Skeletal muscle satellite cell (primary cell): ENCODE data around the gene CDC42EP1.

Experiments used
- H3K27me3 ChIP-seq: 2 replicates; pipeline ENCODE4 v1.7.0; 2013; ENCODE audit warnings: low read length; ENCODE audit not compliant: control insufficient read depth, insufficient read depth
- H3K36me3 ChIP-seq: 2 replicates; pipeline ENCODE4 v1.7.0; 2013; ENCODE audit warnings: mild to moderate bottlenecking, control low read depth, low read length; ENCODE audit not compliant: insufficient read depth
- H3K4me1 ChIP-seq: 2 replicates; pipeline ENCODE4 v1.7.0; 2013; ENCODE audit warnings: low read length; ENCODE audit not compliant: control insufficient read depth, insufficient read depth
- H3K4me2 ChIP-seq: 2 replicates; pipeline ENCODE4 v1.7.0; 2013; ENCODE audit warnings: mild to moderate bottlenecking, low read length
- H3K4me3 ChIP-seq: 2 replicates; pipeline ENCODE4 v1.7.0; 2013; ENCODE audit warnings: low read length
- H3K9ac ChIP-seq: 2 replicates; pipeline ENCODE4 v1.7.0; 2013; ENCODE audit warnings: mild to moderate bottlenecking, low read depth, low read length, moderate library complexity
- H3K9me3 ChIP-seq: replicated peaks from 2 replicates; pipeline ENCODE4 v1.7.0; 2013; ENCODE audit warnings: mild to moderate bottlenecking, control low read depth, low read length

The CDC42EP1 gene

GRCh38 chr22:37553725-37554124, 6.6 kb upstream of the CDC42EP1 start:
- no peaks in the 10 kb centered on the region for H3K36me3 ChIP-seq
- no peak overlapping the region for H3K9ac ChIP-seq
- H3K9me3 ChIP-seq, result no peaks in the 10 kb centered on the region
- no peak overlapping the region for H3K4me3 ChIP-seq
- peaks cover 42% of the 10 kb centered on the region for H3K4me1 ChIP-seq
- H3K4me2 ChIP-seq, result no peak overlapping the region
- no peaks in the 10 kb centered on the region for H3K27me3 ChIP-seq

DNA sequence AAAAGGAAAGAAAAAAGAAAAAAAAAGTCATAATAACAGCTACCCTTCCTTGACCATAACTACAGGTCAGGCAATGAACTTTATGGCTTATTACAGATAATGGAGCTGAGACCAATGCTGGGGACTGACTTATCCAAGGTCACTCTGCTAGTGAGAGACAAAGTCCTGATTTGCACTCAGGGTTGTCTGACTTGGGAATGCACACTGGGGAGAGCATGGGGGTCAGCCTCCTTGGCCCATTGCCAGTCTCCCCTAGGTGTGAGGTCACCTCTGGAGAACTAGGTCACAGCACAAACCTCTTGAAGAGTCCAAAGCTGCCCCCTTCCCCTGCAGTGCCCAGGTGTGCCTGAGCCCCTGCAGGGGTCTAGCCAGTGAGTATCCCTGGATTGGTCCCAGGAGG, 5.3 kb upstream of the CDC42EP1 start:
- H3K9ac ChIP-seq, result no peak overlapping the region
- H3K9me3 ChIP-seq, result no peaks in the 10 kb centered on the region
- H3K36me3 ChIP-seq, result no peaks in the 10 kb centered on the region
- no peak overlapping the region for H3K4me2 ChIP-seq
- H3K4me3 ChIP-seq, result no peak overlapping the region
- no peaks in the 10 kb centered on the region for H3K27me3 ChIP-seq
- H3K4me1 ChIP-seq, result peaks cover 38% of the 10 kb centered on the region

GRCh38 chr22:37556710-37557109, 3.6 kb upstream of the CDC42EP1 start:
- Histone ChIP-seq H3K4me2 (no peak overlapping the region), H3K4me3 (no peak overlapping the region), H3K36me3 (no peaks in the 10 kb centered on the region), H3K4me1 (peaks cover 28% of the 10 kb centered on the region), H3K9ac (no peak overlapping the region), H3K9me3 (no peaks in the 10 kb centered on the region), H3K27me3 (no peaks in the 10 kb centered on the region)

- no peaks in the 10 kb centered on the region for H3K27me3 ChIP-seq
- no peak overlapping the region for H3K4me3 ChIP-seq
- H3K9ac ChIP-seq, result no peak overlapping the region
These were observed 2.8 kb upstream of the CDC42EP1 start for GRCh38 chr22:37557321-37558001.

DNA sequence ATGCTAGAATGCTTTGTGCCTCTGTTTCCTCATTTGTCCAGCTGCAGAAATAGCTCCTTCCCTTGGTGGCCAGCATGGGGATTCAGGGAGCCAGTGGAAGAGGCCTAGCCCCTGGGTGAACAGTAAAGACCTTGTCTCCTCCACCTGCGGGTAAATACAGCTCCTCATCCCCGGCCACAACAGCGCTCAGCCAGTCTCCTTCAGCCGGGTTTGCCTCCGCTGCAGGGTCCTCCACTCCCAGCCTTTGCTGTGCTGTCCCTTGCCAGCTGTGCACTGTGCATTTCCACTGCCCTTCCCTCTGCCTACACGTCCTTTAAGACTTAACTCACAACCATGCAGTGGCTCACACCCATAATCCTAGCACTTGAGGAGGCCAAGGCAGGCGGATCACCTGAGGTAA, 1.5 kb upstream of the CDC42EP1 start:
- Histone ChIP-seq H3K9ac (no peak overlapping the region), H3K4me3 (no peak overlapping the region), H3K27me3 (no peaks in the 10 kb centered on the region), H3K4me1 (peaks cover 33% of the 10 kb centered on the region), H3K36me3 (peaks cover 8% of the 10 kb centered on the region), H3K4me2 (no peak overlapping the region), H3K9me3 (no peaks in the 10 kb centered on the region)

More at GRCh38 chr22:37557321-37558001, 2.8 kb upstream of the CDC42EP1 start:
- peaks cover 5% of the 10 kb centered on the region for H3K36me3 ChIP-seq
- H3K4me2 ChIP-seq, result no peak overlapping the region
- no peaks in the 10 kb centered on the region for H3K9me3 ChIP-seq
- peaks cover 28% of the 10 kb centered on the region for H3K4me1 ChIP-seq

- H3K4me3 ChIP-seq, result peak overlapping the region; percentile 78
- no peaks in the 10 kb centered on the region for H3K9me3 ChIP-seq
- H3K36me3 ChIP-seq, result peaks cover 11% of the 10 kb centered on the region
- H3K27me3 ChIP-seq, result no peaks in the 10 kb centered on the region
- peak overlapping the region; percentile 92 for H3K9ac ChIP-seq
- peaks cover 40% of the 10 kb centered on the region for H3K4me1 ChIP-seq
- peak overlapping the region; percentile 98 for H3K4me2 ChIP-seq
These were observed 769 bp upstream of the CDC42EP1 start for GRCh38 chr22:37559521-37559900.

DNA sequence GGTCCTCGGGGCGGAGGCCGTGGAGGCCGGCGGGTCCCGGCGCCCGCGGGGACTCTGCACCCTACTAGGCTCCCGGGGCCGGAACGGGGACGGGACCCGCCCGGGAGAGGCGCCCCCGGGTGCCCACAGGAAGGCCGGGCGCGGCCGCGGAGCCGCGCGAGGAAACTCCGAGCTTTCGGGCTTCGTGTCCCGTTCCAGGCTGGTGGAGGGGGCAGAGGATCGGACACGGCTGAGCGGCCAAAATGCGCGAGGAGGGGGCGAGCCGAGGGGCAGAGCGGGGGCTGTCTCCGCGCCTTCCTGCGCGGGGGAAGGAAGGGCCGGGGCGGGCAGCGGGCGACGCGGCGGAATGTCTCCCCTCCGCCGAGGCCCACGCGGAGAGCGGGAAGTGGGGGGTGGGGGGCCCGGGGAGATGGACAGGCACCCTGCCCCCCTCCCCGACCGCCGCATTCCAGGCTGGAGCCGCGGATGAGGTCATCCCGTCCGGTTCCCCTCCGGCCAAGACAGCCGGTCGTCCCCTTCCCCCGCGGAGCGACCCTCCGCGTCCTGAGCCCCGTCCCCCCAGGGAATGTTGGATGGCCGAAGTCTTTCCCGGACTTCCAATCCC, 430 bp downstream of the CDC42EP1 start:
- Histone ChIP-seq H3K9me3 (no peaks in the 10 kb centered on the region), H3K4me3 (peak overlapping the region; percentile 78), H3K4me2 (peak overlapping the region; percentile 98), H3K27me3 (no peaks in the 10 kb centered on the region), H3K36me3 (peaks cover 13% of the 10 kb centered on the region), H3K4me1 (peaks cover 45% of the 10 kb centered on the region), H3K9ac (peak overlapping the region; percentile 92)

- no peaks in the 10 kb centered on the region for H3K9me3 ChIP-seq
- H3K36me3 ChIP-seq, result peaks cover 21% of the 10 kb centered on the region
- peak overlapping the region; percentile 92 for H3K9ac ChIP-seq
- H3K4me3 ChIP-seq, result peak overlapping the region; percentile 78
- no peaks in the 10 kb centered on the region for H3K27me3 ChIP-seq
- H3K4me2 ChIP-seq, result peak overlapping the region; percentile 98
- peaks cover 52% of the 10 kb centered on the region for H3K4me1 ChIP-seq
These were observed 1.1 kb downstream of the CDC42EP1 start for GRCh38 chr22:37561212-37562048.

DNA sequence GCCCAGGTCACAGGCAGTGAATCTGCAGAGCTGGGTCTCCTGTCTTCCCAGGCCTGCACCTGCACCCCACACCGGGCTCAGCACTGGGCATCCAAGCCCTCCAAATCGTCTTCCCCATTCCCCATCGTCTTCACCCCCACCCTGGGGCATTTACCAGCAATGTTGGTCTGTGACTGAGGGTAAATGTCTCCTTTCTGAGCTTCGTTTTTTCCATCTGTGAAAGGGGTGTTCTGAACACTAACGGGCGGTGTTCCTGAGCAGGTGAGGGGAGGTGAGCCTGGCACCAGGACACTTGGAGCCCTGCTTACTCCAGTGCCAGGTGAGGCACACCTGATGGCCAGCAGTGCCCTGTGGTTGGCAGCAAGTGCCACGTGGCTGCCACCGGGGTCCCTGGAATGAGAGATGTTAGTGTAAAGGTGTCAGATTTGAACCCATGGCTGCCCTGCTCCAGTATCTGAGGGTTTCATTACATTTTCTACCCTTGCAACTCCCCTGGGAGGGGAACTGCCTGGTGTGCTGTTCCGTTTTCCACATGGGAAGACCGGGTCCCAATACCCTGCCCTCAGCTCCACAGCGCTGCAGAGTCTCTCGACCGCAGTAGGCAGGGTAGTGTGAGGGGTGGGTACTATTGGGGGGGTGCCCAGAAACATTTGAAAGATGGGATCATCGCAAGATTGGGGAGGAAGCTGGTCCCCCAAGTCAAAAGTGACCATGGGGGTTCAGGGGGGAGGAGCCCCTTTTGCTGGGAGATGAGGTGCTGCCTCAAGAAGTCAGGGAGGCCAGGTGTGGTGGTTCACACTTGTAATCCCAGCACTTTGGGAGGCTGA, 2.0 kb downstream of the CDC42EP1 start:
- peaks cover 29% of the 10 kb centered on the region for H3K36me3 ChIP-seq
- H3K9ac ChIP-seq, result peak overlapping the region; percentile 92
- no peaks in the 10 kb centered on the region for H3K9me3 ChIP-seq
- peaks cover 54% of the 10 kb centered on the region for H3K4me1 ChIP-seq
- peak overlapping the region; percentile 78 for H3K4me3 ChIP-seq
- peak overlapping the region; percentile 98 for H3K4me2 ChIP-seq
- no peaks in the 10 kb centered on the region for H3K27me3 ChIP-seq

GRCh38 chr22:37563153-37564081, 3.1 kb downstream of the CDC42EP1 start:
- Histone ChIP-seq H3K36me3 (peaks cover 40% of the 10 kb centered on the region), H3K4me2 (peak overlapping the region; percentile 98), H3K27me3 (no peaks in the 10 kb centered on the region), H3K9me3 (no peaks in the 10 kb centered on the region), H3K4me3 (peak overlapping the region; percentile 78), H3K4me1 (peaks cover 54% of the 10 kb centered on the region), H3K9ac (peak overlapping the region; percentile 92)
